PC-9 (cell line): ENCODE results near the gene TDRD9. TPM values are rescaled to one million over a fixed set of nuclear protein-coding genes. Genes with fewer than 3 reads are reported as not detected.

Experiments
- BruUV-seq: library from RNA; stranded (reverse); fragments of 400-500 nt; replicated peaks from 2 replicates; lab custom pipeline; 2021; lab: Mats Ljungman, UMichigan
- CTCF ChIA-PET: fragments of 300-600 bp; sonication (Branson Sonifier 250); formaldehyde crosslinking; loops from one replicate; lab custom pipeline; 2022; ENCODE audit warnings: antibody characterized with exemption; lab: Charles Lee
- POLR2A ChIA-PET: fragments of 300-600 bp; sonication (Branson Sonifier 250); formaldehyde crosslinking; loops from one replicate; lab custom pipeline; 2022; ENCODE audit warnings: antibody characterized with exemption; ENCODE audit not compliant: unreplicated experiment; lab: Charles Lee
- DNase-seq, 2 experiments: peaks; one replicate each; pipeline versions ENCODE4 v3.0.0 to v3.0.0-alpha.2; 2015 to 2022; ENCODE audit warnings: mixed read lengths in 1 of 2
- H2AFZ ChIP-seq: fragments of 200-600 bp; sonication (generic); 2 replicates; pipeline ENCODE4 v1.8.1; 2017; ENCODE audit warnings: antibody characterized with exemption
- H3F3A ChIP-seq: fragments of 200-600 bp; sonication (generic); 2 replicates; pipeline ENCODE4 v1.8.1; 2017; ENCODE audit warnings: antibody characterized with exemption, mild to moderate bottlenecking, low read depth; ENCODE audit not compliant: insufficient read depth
- H3K27ac ChIP-seq: fragments of 200-600 bp; sonication (generic); 2 replicates; pipeline ENCODE4 v1.6.1; 2016; ENCODE audit warnings: mixed run types
- H3K27me3 ChIP-seq: fragments of 200-600 bp; sonication (generic); 2 replicates; pipeline ENCODE4 v1.6.1; 2016; ENCODE audit warnings: low read depth, mixed run types; ENCODE audit not compliant: insufficient read depth
- H3K36me3 ChIP-seq: fragments of 200-600 bp; sonication (generic); 2 replicates; pipeline ENCODE4 v1.6.1; 2016; ENCODE audit warnings: low read depth, mixed run types
- H3K4me1 ChIP-seq: fragments of 200-600 bp; sonication (generic); replicated peaks from 2 replicates; pipeline ENCODE4 v1.6.1; 2016; ENCODE audit warnings: mixed run types; ENCODE audit not compliant: insufficient read depth
- H3K4me2 ChIP-seq: fragments of 200-600 bp; sonication (generic); 2 replicates; pipeline ENCODE4 v1.6.1; 2017; ENCODE audit warnings: mixed run types
- H3K4me3 ChIP-seq: fragments of 200-600 bp; sonication (generic); 2 replicates; pipeline ENCODE4 v1.6.1; 2016; ENCODE audit warnings: mixed run types
- H3K79me2 ChIP-seq: fragments of 200-600 bp; sonication (generic); 2 replicates; pipeline ENCODE4 v1.6.1; 2017; ENCODE audit warnings: low read depth, mixed run types
- H3K9me2 ChIP-seq: fragments of 200-600 bp; sonication (generic); 2 replicates; pipeline ENCODE4 v1.8.1; 2017; ENCODE audit warnings: mild to moderate bottlenecking; ENCODE audit not compliant: insufficient read depth
- H3K9me3 ChIP-seq: fragments of 200-600 bp; sonication (generic); 2 replicates; pipeline ENCODE4 v1.8.1; 2016; ENCODE audit warnings: low read depth; ENCODE audit not compliant: insufficient read depth
- H4K20me1 ChIP-seq: fragments of 200-600 bp; sonication (generic); 2 replicates; pipeline ENCODE4 v1.8.1; 2017; ENCODE audit not compliant: insufficient read depth
- EZH2 ChIP-seq: fragments of 200-600 bp; sonication (generic); IDR thresholded peaks from 2 replicates; pipeline ENCODE4 v1.8.0; 2017; ENCODE audit warnings: antibody characterized with exemption, low read depth
- intact Hi-C: fragments of 100-400 bp; cut with micrococcal nuclease; formaldehyde crosslinking; loops from one replicate; pipeline ENCODE4 v1.10.0; 2022; ENCODE audit not compliant: unreplicated experiment
- total RNA-seq: library from RNA; stranded (reverse); gene quantifications from 2 replicates; pipeline ENCODE4 v1.2.3, GENCODE V29; 2021
- TF ChIP-seq, protein P1 (sequence below): fragments of 200-600 bp; sonication (generic); conservative IDR thresholded peaks from 2 replicates; pipeline ENCODE4 v1.6.1; 2017; ENCODE audit warnings: mixed run types, antibody characterized with exemption, mild to moderate bottlenecking, moderate library complexity

TDRD9 gene
- total RNA-seq, 1 experiment from 2014 or later = 0.15 TPM

DNA sequence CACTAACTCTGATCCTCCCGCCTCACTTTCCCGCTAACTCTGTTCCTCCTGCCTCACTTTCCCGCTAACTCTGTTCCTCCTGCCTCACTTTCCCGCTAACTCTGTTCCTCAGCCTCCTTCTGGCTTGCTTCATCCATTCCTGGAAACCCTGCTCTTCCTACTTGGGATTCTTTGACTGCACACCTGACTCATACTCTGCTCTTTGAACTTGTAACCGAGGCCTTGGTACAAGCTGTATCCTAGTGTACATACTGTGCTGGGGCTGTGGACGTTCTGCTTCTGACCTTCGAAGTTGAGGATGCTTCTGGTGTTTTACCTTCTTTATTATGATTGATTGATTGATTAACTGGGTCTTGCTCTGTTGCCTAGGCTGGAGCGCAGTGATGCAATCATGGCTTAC is 77.2 kb downstream of the TDRD9 start:
- Histone ChIP-seq H3K4me3 (no peak overlapping the region), H3K27ac (no peak overlapping the region), H3F3A (no peaks in the 10 kb centered on the region), H3K36me3 (no peaks in the 10 kb centered on the region), H3K27me3 (no peaks in the 10 kb centered on the region), H3K9me3 (no peaks in the 10 kb centered on the region), H3K4me1 (no peaks in the 10 kb centered on the region), H3K9me2 (no peaks in the 10 kb centered on the region), H2AFZ (no peak overlapping the region), H3K4me2 (no peak overlapping the region), H4K20me1 (no peaks in the 10 kb centered on the region), H3K79me2 (no peaks in the 10 kb centered on the region)
- no TSS peak for BruUV-seq
- POLR2A ChIA-PET = interaction anchor here (0.6 kb wide), 1 partner anchor 54 kb away, joined by 4 read pairs; no protein-coding TSS in a partner anchor
- intact Hi-C loops = no loop called here
- TF ChIP-seq, protein P1, sequence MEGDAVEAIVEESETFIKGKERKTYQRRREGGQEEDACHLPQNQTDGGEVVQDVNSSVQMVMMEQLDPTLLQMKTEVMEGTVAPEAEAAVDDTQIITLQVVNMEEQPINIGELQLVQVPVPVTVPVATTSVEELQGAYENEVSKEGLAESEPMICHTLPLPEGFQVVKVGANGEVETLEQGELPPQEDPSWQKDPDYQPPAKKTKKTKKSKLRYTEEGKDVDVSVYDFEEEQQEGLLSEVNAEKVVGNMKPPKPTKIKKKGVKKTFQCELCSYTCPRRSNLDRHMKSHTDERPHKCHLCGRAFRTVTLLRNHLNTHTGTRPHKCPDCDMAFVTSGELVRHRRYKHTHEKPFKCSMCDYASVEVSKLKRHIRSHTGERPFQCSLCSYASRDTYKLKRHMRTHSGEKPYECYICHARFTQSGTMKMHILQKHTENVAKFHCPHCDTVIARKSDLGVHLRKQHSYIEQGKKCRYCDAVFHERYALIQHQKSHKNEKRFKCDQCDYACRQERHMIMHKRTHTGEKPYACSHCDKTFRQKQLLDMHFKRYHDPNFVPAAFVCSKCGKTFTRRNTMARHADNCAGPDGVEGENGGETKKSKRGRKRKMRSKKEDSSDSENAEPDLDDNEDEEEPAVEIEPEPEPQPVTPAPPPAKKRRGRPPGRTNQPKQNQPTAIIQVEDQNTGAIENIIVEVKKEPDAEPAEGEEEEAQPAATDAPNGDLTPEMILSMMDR = no peak
- no peak for TF ChIP-seq EZH2
- CTCF ChIA-PET = no interaction called here
- DNase-seq = no peak

- Histone ChIP-seq H3K79me2 (no peaks in the 10 kb centered on the region), H3K4me1 (no peaks in the 10 kb centered on the region; the same call in 1 of the 2 replicates), H3K27me3 (no peaks in the 10 kb centered on the region), H3K9me2 (no peaks in the 10 kb centered on the region), H3K27ac (no peak overlapping the region), H3K9me3 (peaks cover 10% of the 10 kb centered on the region; the same call in 1 of the 2 replicates), H3K36me3 (no peaks in the 10 kb centered on the region), H4K20me1 (no peaks in the 10 kb centered on the region), H3F3A (0 out of 2 replicates have a peak, but pooled peaks cover 8% of the 10 kb centered on the region), H2AFZ (no peak overlapping the region), H3K4me2 (no peak overlapping the region), H3K4me3 (no peak overlapping the region)
- no TSS peak for BruUV-seq
- DNase-seq = no peak
- TF ChIP-seq EZH2 = no peak
- TF ChIP-seq, protein P1 = no peak
- intact Hi-C loops = no loop called here
- CTCF ChIA-PET = no interaction called here
- POLR2A ChIA-PET = no interaction called here
Measured at GRCh38 chr14:104007121-104007520, 78.9 kb downstream of the TDRD9 start.

GRCh38 chr14:104009297-104009696 is 81.0 kb downstream of the TDRD9 start:
- BruUV-seq = no TSS peak
- Histone ChIP-seq H3K79me2 (no peaks in the 10 kb centered on the region), H3K9me3 (peaks cover 10% of the 10 kb centered on the region; the same call in 1 of the 2 replicates), H3F3A (peaks cover 10% of the 10 kb centered on the region; the same call in 1 of the 2 replicates), H3K27ac (no peak overlapping the region), H3K9me2 (no peaks in the 10 kb centered on the region), H3K27me3 (no peaks in the 10 kb centered on the region), H3K4me2 (no peak overlapping the region), H3K36me3 (no peaks in the 10 kb centered on the region), H4K20me1 (no peaks in the 10 kb centered on the region), H2AFZ (no peak overlapping the region), H3K4me1 (peaks cover 1% of the 10 kb centered on the region), H3K4me3 (no peak overlapping the region)
- CTCF ChIA-PET = interaction anchor here (0.6 kb wide), 1 partner anchor 9 kb away, joined by 8 read pairs; no protein-coding TSS in a partner anchor
- intact Hi-C loops = no loop called here
- POLR2A ChIA-PET = no interaction called here
- no peak for DNase-seq
- no peak for TF ChIP-seq EZH2
- TF ChIP-seq, protein P1 = no peak
